Thyroid gland (tissue), 4 donors: ENCODE data around the gene RTTN. TPM values are rescaled to one million over a fixed set of nuclear protein-coding genes. Genes with fewer than 3 reads are reported as not detected.

ENCODE experiments used
- DNase-seq, 2 donors: peaks; one replicate each; pipeline ENCODE4 v3.0.0-alpha.2; 2019
- H3K27ac ChIP-seq, 3 donors: fragments of 200-600 bp; sonication (generic); 1 replicate in 2 of 3; 2 replicates in 1 of 3; pipeline ENCODE4 v1.5.1; 2016 to 2019; ENCODE audit warnings: mild to moderate bottlenecking in 1 of 3, moderate library complexity in 1 of 3
- H3K27me3 ChIP-seq: fragments of 200-600 bp; sonication (generic); one replicate; pipeline ENCODE4 v1.5.1; 2019
- H3K36me3 ChIP-seq, 2 donors: fragments of 200-600 bp; sonication (generic); one replicate each; pipeline ENCODE4 v1.5.1; 2016 to 2019
- H3K4me1 ChIP-seq, 2 donors: fragments of 200-600 bp; sonication (generic); one replicate each; pipeline ENCODE4 v1.5.1; 2017 to 2019
- H3K4me3 ChIP-seq, 3 donors: fragments of 200-600 bp; sonication (generic); replicated peaks in 1 of 3; 1 replicate in 2 of 3; 2 replicates in 1 of 3; pipeline ENCODE4 v1.5.1; 2016; ENCODE audit warnings: mild to moderate bottlenecking in 1 of 3
- H3K9me3 ChIP-seq: fragments of 200-600 bp; sonication (generic); one replicate; pipeline ENCODE4 v1.5.1; 2017
- CTCF ChIP-seq, 6 experiments: fragments of 200-600 bp in 3 of 6; fragments of 450-650 bp in 3 of 6; sonication (generic) in 3 of 6; IDR thresholded peaks; one replicate each; pipeline ENCODE4 v1.5.1; 2016 to 2019; ENCODE audit warnings: antibody characterized with exemption in 6 of 6, mild to moderate bottlenecking in 2 of 6, inconsistent platforms in 1 of 6, moderate library complexity in 1 of 6
- POLR2A ChIP-seq, 2 donors: fragments of 450-650 bp; IDR thresholded peaks; one replicate each; pipeline ENCODE4 v1.6.1; 2017; ENCODE audit warnings: antibody characterized with exemption in 2 of 2, mild to moderate bottlenecking in 2 of 2, moderate library complexity in 1 of 2
- WGBS, 2 donors: methylation state at CpG; one replicate each; pipeline ENCODE4 v1.1.5; 2017; 5-methylcytosine and 5-hydroxymethylcytosine counted together
- intact Hi-C: fragments of 100-400 bp; cut with DNase I; formaldehyde crosslinking; loops from one replicate; pipeline ENCODE4 v1.15.1; 2023
- total RNA-seq, 4 donors: library from RNA; depleted of rRNA; stranded (reverse); fragments of >200 nt; gene quantifications; one replicate each; pipeline ENCODE4 v1.2.3, GENCODE V29; 2016

The RTTN gene
- total RNA-seq, 4 donors from 2014 or later = 12.6 to 34.6 (median 19.3) TPM

GRCh38 chr18:70124139-70124538 is 81.3 kb downstream of the RTTN start:
- H3K4me3 ChIP-seq = no peak overlapping the region
- H3K36me3 ChIP-seq = no peaks in the 10 kb centered on the region
- H3K27me3 ChIP-seq = no peaks in the 10 kb centered on the region
- TF ChIP-seq CTCF (IDR thresholded peaks at IDR 0.05) (no peak), POLR2A (IDR thresholded peaks at IDR 0.05) (no peak)
- DNase-seq = no peak
- 94 to 97% methylated on average over 4 of the region's 4 CpGs for WGBS, 2 donors
- H3K27ac ChIP-seq = no peak overlapping the region
- H3K4me1 ChIP-seq = no peaks in the 10 kb centered on the region
- H3K9me3 ChIP-seq = no peaks in the 10 kb centered on the region
- intact Hi-C loops = no loop called here

- Histone ChIP-seq H3K27me3 (no peaks in the 10 kb centered on the region), H3K27ac (no peak overlapping the region), H3K9me3 (no peaks in the 10 kb centered on the region), H3K4me1 (no peaks in the 10 kb centered on the region), H3K4me3 (no peak overlapping the region), H3K36me3 (no peaks in the 10 kb centered on the region)
- no peak for TF ChIP-seq POLR2A (IDR thresholded peaks at IDR 0.05)
- TF ChIP-seq CTCF (IDR thresholded peaks at IDR 0.05) = no peak
- intact Hi-C loops = no loop called here
- DNase-seq = no peak
- WGBS, 2 donors = 93% methylated on average over 3 of the region's 3 CpGs
These were observed 83.6 kb downstream of the RTTN start for GRCh38 chr18:70121842-70122241.

GRCh38 chr18:70116949-70117348 is 88.5 kb downstream of the RTTN start:
- 47% methylated on average over 2 of the region's 2 CpGs for WGBS, 2 donors
- no peaks in the 10 kb centered on the region for H3K27me3 ChIP-seq
- no peak for TF ChIP-seq CTCF (IDR thresholded peaks at IDR 0.05)
- no peak for TF ChIP-seq POLR2A (IDR thresholded peaks at IDR 0.05)
- no peaks in the 10 kb centered on the region for H3K9me3 ChIP-seq
- H3K4me1 ChIP-seq = no peaks in the 10 kb centered on the region
- no peaks in the 10 kb centered on the region for H3K36me3 ChIP-seq
- no peak for DNase-seq
- no peak overlapping the region for H3K27ac ChIP-seq
- intact Hi-C loops = no loop called here
- H3K4me3 ChIP-seq = no peak overlapping the region

GRCh38 chr18:70113511-70113910 is 92.0 kb downstream of the RTTN start:
- DNase-seq = no peak
- Histone ChIP-seq H3K36me3 (peaks cover 0 to 2% of the 10 kb centered on the region in 2 donors), H3K27ac (no peak overlapping the region), H3K27me3 (no peaks in the 10 kb centered on the region), H3K4me3 (no peak overlapping the region), H3K4me1 (no peaks in the 10 kb centered on the region), H3K9me3 (no peaks in the 10 kb centered on the region)
- WGBS, 2 donors = 96 to 98% methylated on average over 1 of the region's 1 CpG
- TF ChIP-seq POLR2A (IDR thresholded peaks at IDR 0.05) = no peak
- no peak for TF ChIP-seq CTCF (IDR thresholded peaks at IDR 0.05)
- intact Hi-C loops = no loop called here

- 95 to 98% methylated on average over 7 to 11 of the region's 11 CpGs for WGBS, 2 donors
- intact Hi-C loops = no loop called here
- H3K9me3 ChIP-seq = no peaks in the 10 kb centered on the region
- peaks cover 2 to 3% of the 10 kb centered on the region in 2 donors for H3K36me3 ChIP-seq
- no peaks in the 10 kb centered on the region for H3K4me1 ChIP-seq
- no peak for DNase-seq
- no peaks in the 10 kb centered on the region for H3K27me3 ChIP-seq
- H3K4me3 ChIP-seq = no peak overlapping the region
- TF ChIP-seq CTCF (IDR thresholded peaks at IDR 0.05) = no peak
- no peak for TF ChIP-seq POLR2A (IDR thresholded peaks at IDR 0.05)
- no peak overlapping the region for H3K27ac ChIP-seq
These were observed 94.8 kb downstream of the RTTN start for GRCh38 chr18:70110678-70111077.
